ENCODE data around the gene BTBD9. TPM values are rescaled to one million over a fixed set of nuclear protein-coding genes. Genes with fewer than 3 reads are reported as not detected.

BTBD9 gene
- polyA plus RNA-seq, 2 of the 4 experiments (the other 2 are of a cell fraction): 2.3 to 4.6 TPM

DNA sequence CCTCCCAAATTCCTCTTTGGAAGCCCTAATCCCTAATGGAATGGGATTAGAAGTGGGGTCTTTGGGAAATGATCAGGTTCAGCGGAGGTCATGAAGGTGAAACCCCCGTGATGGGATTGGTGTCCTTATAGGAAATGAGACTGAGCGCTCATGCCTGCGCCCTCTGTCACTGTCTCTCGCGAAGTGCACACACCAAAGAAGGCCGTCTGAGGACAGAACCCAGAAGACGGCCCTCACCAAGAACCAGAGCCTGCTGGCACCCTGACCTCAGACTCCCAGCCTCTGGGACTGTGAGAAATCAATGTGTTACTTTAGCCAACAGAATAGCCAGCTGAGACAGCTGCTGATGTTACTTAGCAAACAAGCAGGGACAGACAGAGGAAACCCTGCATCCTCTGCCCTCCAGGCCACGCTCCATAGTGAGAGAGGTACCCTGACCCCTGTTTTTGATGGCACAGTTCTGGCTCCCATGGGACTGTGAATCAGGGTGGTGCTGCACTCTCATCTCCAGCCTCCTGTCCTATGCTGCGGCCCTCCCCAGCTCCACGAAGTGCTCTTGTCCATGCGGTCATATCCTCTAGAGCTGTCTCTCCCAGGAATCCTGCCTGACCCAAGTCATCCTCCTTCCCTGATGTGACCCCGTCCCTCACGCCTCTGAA, 450.9 kb downstream of the BTBD9 start (continued):
- TF ChIP-seq RNF2 (IDR thresholded peaks at IDR 0.05; ENCODE audit: borderline replicate concordance, low read depth) (no peak), FOSB (CRISPR knock-in tag; IDR thresholded peaks at IDR 0.05) (no peak)

DNA sequence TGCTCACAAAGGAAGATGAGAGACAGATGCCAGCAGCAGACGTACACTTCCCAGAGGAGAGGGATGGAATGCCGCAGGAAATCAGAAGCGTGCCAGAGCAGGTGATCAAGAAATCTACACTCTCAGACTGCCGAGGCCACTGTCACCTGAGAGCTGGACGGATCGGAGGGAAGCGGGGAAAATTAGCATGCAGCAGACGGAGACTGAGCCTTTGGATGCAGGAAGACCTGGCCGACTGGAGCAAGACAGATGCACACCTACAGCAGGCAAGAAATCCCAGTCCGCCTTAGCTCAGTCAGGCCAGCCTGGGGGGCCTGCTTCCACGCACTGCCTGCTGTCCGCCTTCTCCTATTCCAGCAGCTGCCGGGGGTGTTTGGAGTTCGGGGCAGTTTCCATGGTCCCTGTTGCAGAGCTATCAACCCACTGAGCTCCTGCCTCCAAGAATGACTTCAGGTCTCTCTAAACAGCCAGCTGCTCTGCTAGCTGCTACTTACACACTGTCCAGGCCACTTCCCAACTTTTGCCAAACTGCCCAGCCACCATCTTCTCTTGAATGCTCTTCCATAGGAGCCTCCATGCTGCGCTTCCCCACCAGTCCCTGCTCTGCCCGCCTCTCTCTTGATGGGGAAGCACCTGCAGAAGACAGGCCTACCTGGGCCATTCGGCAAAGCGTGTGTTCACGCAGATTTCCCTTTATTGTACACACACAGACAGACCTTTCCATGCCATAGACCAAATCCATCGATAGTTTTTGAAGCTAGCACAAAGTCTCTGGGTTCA, 451.7 kb downstream of the BTBD9 start:
- TF ChIP-seq, protein P1, sequence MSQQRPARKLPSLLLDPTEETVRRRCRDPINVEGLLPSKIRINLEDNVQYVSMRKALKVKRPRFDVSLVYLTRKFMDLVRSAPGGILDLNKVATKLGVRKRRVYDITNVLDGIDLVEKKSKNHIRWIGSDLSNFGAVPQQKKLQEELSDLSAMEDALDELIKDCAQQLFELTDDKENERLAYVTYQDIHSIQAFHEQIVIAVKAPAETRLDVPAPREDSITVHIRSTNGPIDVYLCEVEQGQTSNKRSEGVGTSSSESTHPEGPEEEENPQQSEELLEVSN (IDR thresholded peaks at IDR 0.05; ENCODE audit: borderline replicate concordance, low read depth): no peak
- TF ChIP-seq HOXA7 (CRISPR knock-in tag; IDR thresholded peaks at IDR 0.05) (no peak), CEBPB (IDR thresholded peaks at IDR 0.05) (no peak), BHLHE40 (IDR thresholded peaks at IDR 0.05; ENCODE audit: low read depth, low read length) (no peak), CHD4 (IDR thresholded peaks at IDR 0.05; ENCODE audit: borderline replicate concordance) (no peak), NFE2L2 (conservative IDR thresholded peaks at IDR 0.05; ENCODE audit: low read length) (no peak), MYC (IDR thresholded peaks at IDR 0.05; ENCODE audit: borderline replicate concordance, low read length) (no peak), PHF8 (IDR thresholded peaks at IDR 0.05; ENCODE audit: borderline replicate concordance, low read depth) (no peak), HDAC2 (IDR thresholded peaks at IDR 0.05) (no peak)
- TF ChIP-seq, protein P2, sequence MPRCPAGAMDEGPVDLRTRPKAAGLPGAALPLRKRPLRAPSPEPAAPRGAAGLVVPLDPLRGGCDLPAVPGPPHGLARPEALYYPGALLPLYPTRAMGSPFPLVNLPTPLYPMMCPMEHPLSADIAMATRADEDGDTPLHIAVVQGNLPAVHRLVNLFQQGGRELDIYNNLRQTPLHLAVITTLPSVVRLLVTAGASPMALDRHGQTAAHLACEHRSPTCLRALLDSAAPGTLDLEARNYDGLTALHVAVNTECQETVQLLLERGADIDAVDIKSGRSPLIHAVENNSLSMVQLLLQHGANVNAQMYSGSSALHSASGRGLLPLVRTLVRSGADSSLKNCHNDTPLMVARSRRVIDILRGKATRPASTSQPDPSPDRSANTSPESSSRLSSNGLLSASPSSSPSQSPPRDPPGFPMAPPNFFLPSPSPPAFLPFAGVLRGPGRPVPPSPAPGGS (IDR thresholded peaks at IDR 0.05): no peak
- TF ChIP-seq, protein P3, sequence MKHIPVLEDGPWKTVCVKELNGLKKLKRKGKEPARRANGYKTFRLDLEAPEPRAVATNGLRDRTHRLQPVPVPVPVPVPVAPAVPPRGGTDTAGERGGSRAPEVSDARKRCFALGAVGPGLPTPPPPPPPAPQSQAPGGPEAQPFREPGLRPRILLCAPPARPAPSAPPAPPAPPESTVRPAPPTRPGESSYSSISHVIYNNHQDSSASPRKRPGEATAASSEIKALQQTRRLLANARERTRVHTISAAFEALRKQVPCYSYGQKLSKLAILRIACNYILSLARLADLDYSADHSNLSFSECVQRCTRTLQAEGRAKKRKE (CRISPR knock-in tag; IDR thresholded peaks at IDR 0.05; ENCODE audit: low read depth): no peak
- TF ChIP-seq, protein P4, sequence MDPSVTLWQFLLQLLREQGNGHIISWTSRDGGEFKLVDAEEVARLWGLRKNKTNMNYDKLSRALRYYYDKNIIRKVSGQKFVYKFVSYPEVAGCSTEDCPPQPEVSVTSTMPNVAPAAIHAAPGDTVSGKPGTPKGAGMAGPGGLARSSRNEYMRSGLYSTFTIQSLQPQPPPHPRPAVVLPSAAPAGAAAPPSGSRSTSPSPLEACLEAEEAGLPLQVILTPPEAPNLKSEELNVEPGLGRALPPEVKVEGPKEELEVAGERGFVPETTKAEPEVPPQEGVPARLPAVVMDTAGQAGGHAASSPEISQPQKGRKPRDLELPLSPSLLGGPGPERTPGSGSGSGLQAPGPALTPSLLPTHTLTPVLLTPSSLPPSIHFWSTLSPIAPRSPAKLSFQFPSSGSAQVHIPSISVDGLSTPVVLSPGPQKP (IDR thresholded peaks at IDR 0.05; ENCODE audit: low read depth, low read length): no peak
- ATAC-seq (no peak), DNase-seq (ENCODE audit: low read depth in 1 of 2, low spot score in 1 of 2) (no peak), FAIRE-seq (no peak)
- H3K4me2 ChIP-seq: no peak overlapping the region
- no peak overlapping the region for H3K4me3 ChIP-seq
- H3K4me1 ChIP-seq: no peaks in the 10 kb centered on the region
- WGBS (ENCODE audit: missing lambda C conversion rate): 88% methylated on average over 20 of the region's 20 CpGs
- no peak overlapping the region for H3K27ac ChIP-seq
- ChIA-PET POLR2A (no interaction called here), CTCF (interaction anchor here (0.6 to 1.0 kb wide), 2 partner anchors 9 to 1245 kb away, joined by 3 read pairs; no protein-coding TSS in a partner anchor)
- no peaks in the 10 kb centered on the region for H3K9me3 ChIP-seq

DNA sequence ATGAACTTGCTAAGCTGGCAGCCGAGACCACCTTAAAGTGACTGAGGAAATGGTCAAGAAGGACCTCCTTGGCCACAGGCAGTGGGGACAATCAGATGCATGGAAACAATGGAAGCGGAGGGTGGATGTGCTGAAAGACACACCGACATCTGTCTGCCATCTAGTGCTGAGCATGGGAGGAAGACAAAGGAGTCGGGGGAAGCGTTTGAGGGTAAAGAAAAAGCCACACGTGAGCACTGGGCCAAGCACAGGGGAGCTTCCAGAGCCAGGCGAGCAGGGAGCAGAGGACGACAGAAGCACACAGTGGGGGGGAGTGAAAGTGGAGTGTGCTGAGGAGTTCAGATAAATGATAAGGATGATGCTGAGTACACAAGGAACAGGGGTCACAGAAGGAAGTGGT, 452.4 kb downstream of the BTBD9 start:
- CTCF ChIA-PET: interaction anchor here (0.6 to 1.0 kb wide), 2 partner anchors 9 to 1244 kb away, joined by 3 read pairs; no protein-coding TSS in a partner anchor
- TF ChIP-seq, protein P5, sequence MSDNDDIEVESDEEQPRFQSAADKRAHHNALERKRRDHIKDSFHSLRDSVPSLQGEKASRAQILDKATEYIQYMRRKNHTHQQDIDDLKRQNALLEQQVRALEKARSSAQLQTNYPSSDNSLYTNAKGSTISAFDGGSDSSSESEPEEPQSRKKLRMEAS (IDR thresholded peaks at IDR 0.05): no peak
- TF ChIP-seq RFX5 (IDR thresholded peaks at IDR 0.05) (no peak), KDM5A (IDR thresholded peaks at IDR 0.05) (no peak), KDM1A (IDR thresholded peaks at IDR 0.05; ENCODE audit: low read depth) (no peak), MAFK (IDR thresholded peaks at IDR 0.05; ENCODE audit: partially characterized antibody) (no peak), RARB (CRISPR knock-in tag; IDR thresholded peaks at IDR 0.05) (no peak), EHMT2 (IDR thresholded peaks at IDR 0.05; ENCODE audit: low read depth) (no peak), BHLHE40 (IDR thresholded peaks at IDR 0.05; ENCODE audit: low read depth, low read length) (no peak), HOXA7 (CRISPR knock-in tag; IDR thresholded peaks at IDR 0.05) (no peak), FOXS1 (CRISPR knock-in tag; IDR thresholded peaks at IDR 0.05) (no peak), SMC3 (IDR thresholded peaks at IDR 0.05) (no peak), ZC3H11A (IDR thresholded peaks at IDR 0.05) (no peak), EHF (CRISPR knock-in tag; IDR thresholded peaks at IDR 0.05) (no peak), HEYL (CRISPR knock-in tag; IDR thresholded peaks at IDR 0.05) (no peak), EP300 (IDR thresholded peaks at IDR 0.05) (no peak)
- TF ChIP-seq, protein P4 (IDR thresholded peaks at IDR 0.05; ENCODE audit: low read depth, low read length): no peak
- TF ChIP-seq, protein P6, sequence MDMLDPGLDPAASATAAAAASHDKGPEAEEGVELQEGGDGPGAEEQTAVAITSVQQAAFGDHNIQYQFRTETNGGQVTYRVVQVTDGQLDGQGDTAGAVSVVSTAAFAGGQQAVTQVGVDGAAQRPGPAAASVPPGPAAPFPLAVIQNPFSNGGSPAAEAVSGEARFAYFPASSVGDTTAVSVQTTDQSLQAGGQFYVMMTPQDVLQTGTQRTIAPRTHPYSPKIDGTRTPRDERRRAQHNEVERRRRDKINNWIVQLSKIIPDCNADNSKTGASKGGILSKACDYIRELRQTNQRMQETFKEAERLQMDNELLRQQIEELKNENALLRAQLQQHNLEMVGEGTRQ (IDR thresholded peaks at IDR 0.05): no peak
- no peaks in the 10 kb centered on the region for H3K4me1 ChIP-seq
- H3K4me3 ChIP-seq: no peak overlapping the region
- no peak for FAIRE-seq
- POLR2A ChIA-PET: no interaction called here
- WGBS (ENCODE audit: missing lambda C conversion rate): 84% methylated on average over 8 of the region's 8 CpGs
- no peaks in the 10 kb centered on the region for H3K9me3 ChIP-seq
- DNase-seq (ENCODE audit: low read depth in 1 of 2, low spot score in 1 of 2): no peak
- ATAC-seq: no peak
- no peak overlapping the region for H3K27ac ChIP-seq
- H3K4me2 ChIP-seq: no peak overlapping the region

All from A549 (cell line).